Activated T-cell treated with anti-CD3 and anti-CD28 coated beads for 24 hours (primary cell): ENCODE measurements around the gene TMEM87B.
"Not testable (repeated sequence)": the region's sequence is repeated elsewhere in the genome, so short reads cannot be mapped to it uniquely, and the experiment has no call there.

ENCODE experiments used
- DNase-seq: peaks from one replicate; pipeline ENCODE4 v3.0.0-alpha.2; 2020; ENCODE audit warnings: low read depth

TMEM87B gene

DNA sequence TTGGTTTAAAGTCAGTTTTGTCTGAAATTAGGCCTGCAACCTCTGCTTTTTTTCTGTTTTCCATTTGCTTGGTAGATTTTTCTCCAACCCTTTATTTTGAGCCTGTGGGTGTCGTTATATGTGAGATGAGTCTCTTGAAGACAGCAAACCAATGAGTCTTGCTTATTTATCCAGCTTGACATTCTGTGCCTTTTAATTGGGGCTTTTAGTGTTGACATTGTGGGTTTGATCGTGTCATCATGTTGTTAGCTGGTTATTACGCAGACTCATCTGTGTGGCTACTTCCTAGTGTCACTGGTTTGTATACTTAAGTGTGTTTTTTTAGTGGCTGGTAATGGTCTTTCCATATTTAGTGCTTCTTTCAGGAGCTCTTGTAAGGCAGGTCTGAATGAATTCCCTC lies 18.8 kb downstream of the TMEM87B start:
- DNase-seq, result no peak

DNA sequence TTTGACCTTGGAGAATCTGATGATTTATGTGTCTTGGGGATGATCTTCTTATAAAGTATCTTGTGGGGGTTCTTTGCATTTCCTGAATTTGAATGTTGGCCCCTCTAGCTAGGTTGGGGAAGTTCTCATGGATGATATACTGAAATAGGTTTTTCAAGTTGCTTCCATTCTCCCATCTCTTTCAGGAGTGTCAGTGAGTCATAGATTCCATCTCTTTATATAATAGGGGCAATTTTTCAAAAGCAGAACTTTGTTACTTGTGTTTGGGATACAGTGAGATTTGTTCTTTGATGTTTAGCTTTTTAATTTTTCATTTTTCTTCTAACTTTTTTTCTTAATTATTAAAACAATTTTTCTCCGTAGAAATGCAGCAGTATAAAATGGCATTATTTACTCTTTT lies 19.4 kb downstream of the TMEM87B start:
- DNase-seq, result no peak

DNA sequence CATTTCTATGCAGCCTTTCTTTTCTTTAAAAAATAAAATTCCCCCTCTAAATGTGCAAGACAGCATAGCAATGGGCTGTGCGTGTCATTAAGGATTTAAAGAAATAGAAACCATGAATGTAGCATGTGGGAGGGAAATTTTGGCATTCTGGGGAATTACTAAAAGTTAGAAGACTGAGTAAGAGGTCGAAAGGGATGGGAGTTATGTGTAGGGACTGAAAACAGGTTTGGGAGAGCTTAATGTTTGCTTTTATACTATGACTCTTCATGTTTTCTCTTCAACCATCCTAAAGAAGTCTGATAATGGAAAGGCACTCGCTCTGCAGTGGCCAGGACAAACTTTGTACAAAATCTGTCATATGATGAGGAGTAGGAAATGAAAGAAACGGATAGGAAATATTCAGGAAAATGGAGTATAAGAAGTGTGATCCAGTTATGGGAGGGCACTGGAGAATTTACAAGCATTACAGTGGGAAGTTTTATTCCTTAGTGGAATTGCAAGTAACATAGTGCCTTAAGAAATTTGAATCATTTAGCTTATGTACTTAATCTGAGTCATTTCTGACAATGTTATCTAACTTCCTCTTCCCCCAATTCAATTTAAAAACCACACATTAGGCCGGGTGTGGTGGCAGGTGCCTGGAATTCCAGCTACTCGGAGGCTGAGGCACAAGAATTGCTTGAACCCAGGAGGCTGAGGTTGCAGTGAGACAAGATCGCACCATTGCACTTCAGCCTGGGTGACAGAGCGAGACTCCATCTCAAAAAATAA lies 20.6 kb downstream of the TMEM87B start:
- no peak for DNase-seq

DNA sequence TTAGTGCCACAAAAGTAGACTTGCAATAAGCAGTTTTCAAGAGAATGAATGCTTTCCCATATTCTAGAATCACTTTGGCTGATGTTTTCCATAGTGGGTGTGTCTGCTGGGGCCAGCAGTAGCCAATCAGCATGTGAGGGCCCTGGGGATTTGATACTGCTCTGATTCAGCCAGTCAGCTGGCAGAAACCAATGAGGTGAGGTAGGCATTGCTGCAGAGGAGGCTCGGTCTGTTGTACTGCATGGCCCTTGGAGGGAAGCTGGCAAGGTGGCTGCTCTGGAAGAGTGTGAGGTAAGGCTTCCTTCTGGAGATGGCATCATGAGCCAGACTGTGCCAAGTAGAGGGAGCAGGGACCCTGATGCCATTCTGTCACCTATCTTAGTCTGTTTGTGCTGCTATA lies 22.7 kb downstream of the TMEM87B start:
- DNase-seq, result no peak

DNA sequence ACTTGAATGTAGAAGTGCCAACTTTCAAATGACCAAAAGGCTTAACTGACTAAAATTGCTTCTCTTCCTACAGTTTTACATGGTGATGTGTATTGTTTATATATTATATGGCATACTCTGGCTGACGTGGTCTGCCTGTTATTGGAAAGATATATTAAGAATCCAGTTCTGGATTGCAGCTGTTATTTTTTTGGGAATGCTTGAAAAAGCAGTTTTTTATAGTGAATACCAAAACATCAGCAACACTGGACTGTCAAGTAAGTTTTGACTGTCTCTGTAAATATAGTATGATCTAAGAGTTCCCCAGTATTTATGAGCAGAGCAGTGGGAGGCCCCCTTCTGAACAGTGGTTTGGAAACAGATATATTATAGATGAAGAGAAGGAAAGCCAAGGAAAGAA lies 26.2 kb downstream of the TMEM87B start:
- no peak for DNase-seq

DNA sequence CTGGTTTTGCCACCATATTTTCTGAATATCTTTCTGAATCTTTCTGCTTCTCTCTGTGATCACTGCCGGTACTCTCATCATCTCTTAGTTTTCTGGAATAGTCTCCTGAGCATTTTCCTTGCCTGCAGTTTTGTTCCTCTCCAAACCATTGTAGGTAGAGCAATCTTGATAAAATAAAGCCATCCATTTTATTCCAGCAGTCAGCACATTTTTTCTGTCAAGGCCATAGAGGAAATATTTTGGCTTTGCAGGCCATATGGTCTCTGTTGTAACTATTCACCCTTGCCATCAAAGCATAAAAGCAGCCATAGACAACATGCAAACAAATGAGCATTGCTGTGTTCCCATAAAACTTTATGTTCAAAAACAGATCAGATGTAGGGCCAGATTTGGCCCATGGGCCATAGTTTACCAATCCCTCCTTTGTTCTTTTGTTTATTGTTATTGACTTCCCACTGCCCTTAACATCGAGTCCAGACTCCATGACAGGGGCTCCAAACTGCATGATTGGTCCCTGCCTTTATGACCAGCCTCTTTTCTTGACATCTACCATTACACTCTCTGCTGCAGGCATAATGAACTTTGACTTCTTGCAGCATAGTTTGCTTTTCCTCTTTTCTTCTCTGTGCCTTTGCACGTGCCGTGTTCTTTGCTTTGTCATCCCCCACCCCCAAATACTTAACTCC lies 29.8 kb downstream of the TMEM87B start:
- DNase-seq, result no peak

GRCh38 chr2:112085375-112085730 lies 30.3 kb downstream of the TMEM87B start:
- no peak for DNase-seq

DNA sequence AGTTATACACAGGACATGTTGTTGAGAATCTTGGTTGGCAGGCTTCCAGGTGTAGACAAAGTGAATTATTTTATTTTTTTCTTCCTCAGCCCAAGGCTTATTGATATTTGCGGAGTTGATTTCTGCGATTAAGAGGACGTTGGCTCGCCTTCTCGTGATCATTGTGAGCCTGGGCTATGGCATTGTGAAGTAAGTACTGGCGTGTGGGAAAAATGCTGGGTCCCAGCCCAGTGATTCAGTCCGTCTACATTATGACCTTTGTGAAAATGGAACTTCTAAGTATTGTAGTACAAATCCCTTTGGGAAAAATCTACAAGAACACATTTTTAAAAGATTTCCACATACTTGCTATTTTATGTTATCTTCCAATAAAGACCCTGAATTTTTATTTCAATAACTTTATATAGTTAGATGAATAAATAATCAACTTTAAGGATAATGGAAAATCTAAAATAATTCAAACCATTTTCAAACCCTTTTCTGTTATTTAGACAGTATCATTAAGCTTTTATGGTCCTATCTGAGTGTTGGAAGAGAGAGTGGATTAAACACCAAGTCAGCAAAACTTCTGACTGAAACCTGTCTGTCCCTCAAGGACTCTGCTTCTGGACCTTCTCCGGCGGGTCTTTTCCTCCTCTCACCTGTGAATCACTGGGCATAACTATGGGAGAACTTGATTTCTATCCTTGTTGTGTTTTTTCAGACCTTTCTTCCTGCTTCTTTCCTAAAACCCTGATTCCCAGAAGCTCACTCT lies 31.0 kb downstream of the TMEM87B start:
- no peak for DNase-seq

GRCh38 chr2:112087346-112088020 lies 32.4 kb downstream of the TMEM87B start:
- DNase-seq, result no peak

DNA sequence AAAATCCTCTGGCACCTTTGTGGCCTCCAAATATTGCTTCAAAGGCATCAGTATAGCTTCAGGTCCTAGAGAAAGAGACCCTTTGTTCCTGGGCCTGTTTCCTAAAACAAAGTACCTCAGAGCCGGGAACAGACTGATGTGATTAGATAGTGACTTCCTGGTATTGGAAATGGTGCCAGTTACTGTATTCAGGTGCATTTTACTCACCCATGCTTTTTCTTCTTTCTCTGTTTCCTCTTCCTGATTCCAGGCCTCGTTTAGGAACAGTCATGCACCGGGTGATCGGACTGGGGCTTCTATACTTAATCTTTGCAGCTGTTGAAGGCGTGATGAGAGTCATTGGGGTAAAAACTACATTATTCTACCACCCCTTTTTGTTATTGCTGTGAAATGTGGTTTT lies 34.3 kb downstream of the TMEM87B start:
- DNase-seq, result no peak

- DNase-seq, result no peak
Observed at GRCh38 chr2:112092286-112093041, 37.4 kb downstream of the TMEM87B start.

- no peak for DNase-seq
Observed at GRCh38 chr2:112093216-112093615, 38.1 kb downstream of the TMEM87B start.

DNA sequence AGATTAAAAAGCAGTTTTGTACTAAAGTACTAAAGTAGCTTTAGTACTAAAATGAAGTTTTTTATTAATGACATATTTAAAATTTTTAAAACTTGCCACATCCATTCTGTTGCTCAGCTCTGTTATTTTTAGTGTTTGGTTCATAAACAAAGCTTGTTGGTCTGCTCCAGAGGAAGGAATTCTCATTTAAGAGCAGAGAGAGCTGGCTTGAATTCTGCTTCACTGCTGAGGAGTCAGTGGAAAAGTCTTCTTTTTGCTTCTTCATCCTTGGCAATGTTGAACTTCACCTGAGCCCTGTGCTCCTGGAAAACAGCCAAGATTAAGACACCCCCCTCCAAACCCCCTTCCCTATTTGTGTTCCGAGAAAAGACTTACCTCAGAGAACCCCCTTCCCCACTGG lies 40.6 kb downstream of the TMEM87B start:
- DNase-seq, result no peak

- no peak for DNase-seq
Observed at GRCh38 chr2:112096098-112096497, 41.0 kb downstream of the TMEM87B start.

DNA sequence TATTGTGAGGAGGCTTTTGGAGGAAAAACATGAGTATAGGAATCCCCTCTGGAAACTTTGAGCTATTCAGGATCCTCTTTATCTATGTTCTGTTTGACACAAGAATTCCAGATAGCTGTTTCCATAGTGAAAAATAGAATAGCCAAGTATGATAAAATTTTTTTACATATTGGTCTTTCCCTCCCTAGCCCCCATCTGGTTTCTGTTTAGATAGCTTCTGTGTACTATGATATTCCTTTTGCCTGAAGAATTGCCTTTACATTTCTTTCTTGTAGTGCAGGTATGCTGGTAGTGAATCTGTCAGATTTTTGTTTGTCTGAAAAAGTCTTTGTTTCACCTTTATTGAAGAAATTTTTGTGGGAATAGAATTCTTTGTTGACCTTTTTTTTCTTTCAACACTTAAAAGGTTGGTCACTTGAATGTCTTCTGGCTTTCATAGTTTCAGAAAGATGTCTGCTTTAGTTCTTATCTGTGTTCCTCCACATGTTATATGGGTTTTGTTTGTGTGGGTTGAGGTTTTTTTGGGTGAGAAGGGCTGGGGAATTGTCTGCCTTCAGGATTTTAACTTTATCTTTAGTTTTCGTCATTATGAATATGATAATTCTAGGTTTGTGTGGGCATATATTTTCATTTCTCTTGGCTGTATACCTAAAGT lies 53.2 kb downstream of the TMEM87B start:
- DNase-seq, result no peak

DNA sequence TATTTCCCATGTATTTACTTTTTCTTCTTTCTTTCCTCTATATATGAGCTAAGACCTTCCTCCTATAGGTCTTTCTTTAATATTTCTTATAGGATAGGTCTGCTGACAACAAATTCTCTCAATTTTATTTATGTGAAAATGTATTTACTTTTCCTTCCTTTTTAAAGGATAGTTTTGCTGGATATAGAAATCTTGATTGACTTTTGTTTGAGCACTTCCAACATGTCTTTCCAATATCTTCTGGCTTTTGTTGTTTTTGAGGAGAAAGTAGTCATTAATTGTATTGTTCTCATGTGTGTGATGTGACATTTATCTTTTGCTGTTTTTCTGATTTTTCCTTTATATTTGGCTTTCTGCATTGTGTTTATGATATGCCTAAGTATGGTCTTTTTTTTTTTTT lies 54.2 kb downstream of the TMEM87B start:
- DNase-seq, result no peak

DNA sequence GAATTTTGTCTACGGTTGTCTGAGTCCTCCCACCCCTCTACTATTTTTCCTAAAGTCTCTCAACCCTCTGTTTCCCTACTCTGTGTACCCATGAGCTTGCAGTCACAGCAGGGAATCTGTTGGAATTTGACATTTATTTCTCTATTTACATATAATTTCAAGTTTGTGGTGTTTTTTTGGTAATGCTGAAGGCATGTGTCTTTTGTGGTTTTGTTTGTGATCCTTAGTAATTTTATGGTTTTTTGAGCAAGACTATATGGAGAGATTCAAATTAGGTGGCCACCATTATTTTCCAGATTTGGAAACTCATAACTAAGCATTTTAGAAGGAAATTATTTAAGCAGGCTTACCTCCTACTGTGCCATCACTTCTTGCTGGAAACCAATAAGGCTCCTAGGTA lies 55.9 kb downstream of the TMEM87B start:
- DNase-seq, result no peak

- not testable (repeated sequence) for DNase-seq
Observed at GRCh38 chr2:112113354-112113753, 58.3 kb downstream of the TMEM87B start.

GRCh38 chr2:112118148-112118547 lies 63.1 kb downstream of the TMEM87B start:
- DNase-seq, result no peak

DNA sequence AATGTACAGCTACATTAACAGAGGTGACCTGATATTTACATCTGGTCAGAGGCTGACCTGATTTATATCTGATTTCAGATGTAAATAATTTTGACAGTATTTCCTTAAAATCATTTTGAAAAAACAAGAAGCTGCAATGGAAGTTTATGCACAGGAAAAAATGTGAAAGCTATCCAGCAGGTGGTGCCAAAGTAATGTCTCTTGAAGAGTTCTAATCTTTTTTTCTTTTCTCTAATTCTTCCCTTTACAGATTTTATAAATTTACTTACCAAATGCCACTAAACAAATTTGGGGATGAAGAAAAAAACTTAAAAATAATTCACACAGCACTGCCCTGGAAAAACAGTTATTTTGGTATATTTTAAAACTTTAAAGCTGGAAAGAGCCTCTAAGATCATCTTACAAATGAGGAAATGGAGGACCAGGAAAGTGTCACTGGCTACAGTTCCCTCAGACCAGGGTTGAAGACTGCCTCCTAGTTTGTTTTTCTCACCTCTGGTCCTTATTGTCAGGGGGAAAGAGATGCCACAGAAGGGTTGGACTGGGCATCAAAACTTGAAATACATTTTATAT lies 66.7 kb downstream of the TMEM87B start:
- DNase-seq, result no peak

- no peak for DNase-seq
Observed at GRCh38 chr2:112129060-112129459, 74.0 kb downstream of the TMEM87B start.
